Vagina (tissue), 2 donors: ENCODE results near the gene ZNF70.

ENCODE experiments used
- POLR2A ChIP-seq, 2 donors: fragments of 450-650 bp; IDR thresholded peaks; one replicate each; pipeline ENCODE4 v1.6.1; 2017; ENCODE audit warnings: antibody characterized with exemption in 2 of 2, mild to moderate bottlenecking in 2 of 2, moderate library complexity in 2 of 2
- POLR2AphosphoS5 ChIP-seq, 2 donors: sonication (generic); formaldehyde crosslinking; IDR thresholded peaks; one replicate each; pipeline ENCODE4 v1.9.0; 2017; ENCODE audit warnings: antibody characterized with exemption in 2 of 2, mild to moderate bottlenecking in 2 of 2, low read depth in 1 of 2; ENCODE audit not compliant: insufficient read depth in 1 of 2
- TF ChIP-seq, protein P1 (sequence below), 3 experiments: fragments of 450-650 bp in 2 of 3; fragments of 200-600 bp in 1 of 3; sonication (generic) in 1 of 3; IDR thresholded peaks; one replicate each; pipeline ENCODE4 v1.5.1; 2017 to 2019; ENCODE audit warnings: antibody characterized with exemption in 3 of 3, mild to moderate bottlenecking in 2 of 3, moderate library complexity in 2 of 3

DNA sequence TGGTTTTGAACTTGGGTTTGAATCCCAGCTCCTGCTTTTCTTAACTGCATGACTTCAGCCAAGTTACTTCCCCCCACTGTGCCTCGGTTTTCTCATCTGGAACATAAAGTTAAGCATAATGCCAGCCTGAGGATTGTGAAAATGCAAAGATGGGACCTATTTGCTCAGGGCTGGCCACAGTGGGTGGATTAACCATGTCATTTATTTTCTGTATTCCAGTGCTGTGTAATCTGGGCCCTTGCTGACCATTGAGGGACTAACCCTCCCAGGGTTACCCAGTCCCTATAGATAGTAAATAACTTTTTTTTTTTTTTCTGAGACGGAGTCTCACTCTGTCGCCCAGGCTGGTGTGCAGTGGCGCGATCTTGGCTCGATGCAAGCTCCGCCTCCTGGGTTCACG is 4.8 kb upstream of the ZNF70 start:
- TF ChIP-seq, protein P1, sequence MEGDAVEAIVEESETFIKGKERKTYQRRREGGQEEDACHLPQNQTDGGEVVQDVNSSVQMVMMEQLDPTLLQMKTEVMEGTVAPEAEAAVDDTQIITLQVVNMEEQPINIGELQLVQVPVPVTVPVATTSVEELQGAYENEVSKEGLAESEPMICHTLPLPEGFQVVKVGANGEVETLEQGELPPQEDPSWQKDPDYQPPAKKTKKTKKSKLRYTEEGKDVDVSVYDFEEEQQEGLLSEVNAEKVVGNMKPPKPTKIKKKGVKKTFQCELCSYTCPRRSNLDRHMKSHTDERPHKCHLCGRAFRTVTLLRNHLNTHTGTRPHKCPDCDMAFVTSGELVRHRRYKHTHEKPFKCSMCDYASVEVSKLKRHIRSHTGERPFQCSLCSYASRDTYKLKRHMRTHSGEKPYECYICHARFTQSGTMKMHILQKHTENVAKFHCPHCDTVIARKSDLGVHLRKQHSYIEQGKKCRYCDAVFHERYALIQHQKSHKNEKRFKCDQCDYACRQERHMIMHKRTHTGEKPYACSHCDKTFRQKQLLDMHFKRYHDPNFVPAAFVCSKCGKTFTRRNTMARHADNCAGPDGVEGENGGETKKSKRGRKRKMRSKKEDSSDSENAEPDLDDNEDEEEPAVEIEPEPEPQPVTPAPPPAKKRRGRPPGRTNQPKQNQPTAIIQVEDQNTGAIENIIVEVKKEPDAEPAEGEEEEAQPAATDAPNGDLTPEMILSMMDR (IDR thresholded peaks at IDR 0.05), result no peak
- no peak for TF ChIP-seq POLR2A (IDR thresholded peaks at IDR 0.05)
- no peak for TF ChIP-seq POLR2AphosphoS5 (IDR thresholded peaks at IDR 0.05; ENCODE audit: insufficient read depth in 1 of 2, low read depth in 1 of 2)
